DND-41 (cell line): Measurements from ENCODE around the gene CARF.

Experiments
- ATAC-seq: fragments of 200-7000 bp; cut with Tn5 transposase; 3 replicates; pipeline ENCODE4 v1.9.1; 2021; ENCODE audit warnings: low read depth; ENCODE audit not compliant: insufficient read depth
- DNase-seq: peaks from one replicate; pipeline ENCODE4 v3.0.0-alpha.2; 2020
- H2AFZ ChIP-seq: 2 replicates; pipeline ENCODE4 v1.6.0; 2012; ENCODE audit warnings: low read depth, low read length
- H3K27ac ChIP-seq: 2 replicates; pipeline ENCODE4 v1.5.1; 2012; ENCODE audit warnings: low read length, inconsistent platforms
- H3K27me3 ChIP-seq: fragments of 200-600 bp; sonication (generic); 2 replicates; pipeline ENCODE4 v1.6.0; 2012; ENCODE audit warnings: low read length, mild to moderate bottlenecking, inconsistent platforms; ENCODE audit not compliant: insufficient read depth, poor library complexity
- H3K36me3 ChIP-seq: 2 replicates; pipeline ENCODE4 v1.5.1; 2012; ENCODE audit warnings: low read length, inconsistent platforms; ENCODE audit not compliant: insufficient read depth
- H3K4me1 ChIP-seq: 2 replicates; pipeline ENCODE4 v1.5.1; 2012; ENCODE audit warnings: mild to moderate bottlenecking, low read length; ENCODE audit not compliant: insufficient read depth
- H3K4me2 ChIP-seq: 2 replicates; pipeline ENCODE4 v1.6.0; 2012; ENCODE audit warnings: mild to moderate bottlenecking, moderate library complexity, low read length, inconsistent platforms; ENCODE audit not compliant: insufficient read depth
- H3K4me3 ChIP-seq, 2 experiments: fragments of 200-600 bp in 1 of 2; shearing (Covaris generic) in 1 of 2; 2 replicates each; pipeline ENCODE4 v1.5.1; 2012 to 2016; ENCODE audit warnings: inconsistent platforms in 2 of 2, low read length in 2 of 2, mild to moderate bottlenecking in 2 of 2, low read depth in 1 of 2, moderate library complexity in 1 of 2
- H3K79me2 ChIP-seq: 2 replicates; pipeline ENCODE4 v1.6.0; 2012; ENCODE audit warnings: low read length, inconsistent platforms; ENCODE audit not compliant: insufficient read depth
- H3K9ac ChIP-seq: 2 replicates; pipeline ENCODE4 v1.6.0; 2012; ENCODE audit warnings: low read depth, mild to moderate bottlenecking, inconsistent platforms, low read length, moderate library complexity
- H3K9me3 ChIP-seq: 2 replicates; pipeline ENCODE4 v1.5.1; 2012; ENCODE audit warnings: low read length, moderate library complexity, mild to moderate bottlenecking, inconsistent platforms; ENCODE audit not compliant: insufficient read depth, severe bottlenecking
- H4K20me1 ChIP-seq: 2 replicates; pipeline ENCODE4 v1.6.0; 2012; ENCODE audit warnings: low read length; ENCODE audit not compliant: insufficient read depth
- CTCF ChIP-seq: IDR thresholded peaks from 2 replicates; pipeline ENCODE4 v1.5.1; 2012; ENCODE audit warnings: borderline replicate concordance, low read length, moderate library complexity, mild to moderate bottlenecking; ENCODE audit not compliant: poor library complexity, severe bottlenecking; ENCODE audit errors: extremely low read depth
- EZH2 ChIP-seq: IDR thresholded peaks from 3 replicates; pipeline ENCODE4 v1.6.1; 2012; ENCODE audit warnings: borderline replicate concordance, low read depth, mild to moderate bottlenecking, moderate library complexity, low read length, inconsistent platforms; ENCODE audit not compliant: severe bottlenecking

CARF gene

GRCh38 chr2:202911512-202912341, at the start of gene CARF, which contains the start of gene WDR12:
TSS of gene CARF (plus strand) at chr2:202912275. CDS start at chr2:202941903, 29,628 bp downstream.
TSS of gene WDR12 (minus strand) at chr2:202911673. CDS start at chr2:202911476, 197 bp downstream.
- Histone ChIP-seq H3K36me3 (no peaks in the 10 kb centered on the region; the same call in 1 of the 2 replicates), H3K4me1 (peaks cover 36% of the 10 kb centered on the region), H3K79me2 (peaks cover 53% of the 10 kb centered on the region), H3K27ac (peak within 1 kb of the TSS; percentile 98), H3K9me3 (no peaks in the 10 kb centered on the region), H4K20me1 (peaks cover 3% of the 10 kb centered on the region; the same call in 1 of the 2 replicates), H3K4me2 (peak within 1 kb of the TSS; percentile 76), H3K9ac (peak within 1 kb of the TSS; percentile 78), H3K27me3 (no peaks in the 10 kb centered on the region), H2AFZ (peak within 1 kb of the TSS; percentile 74), H3K4me3 (peak within 1 kb of the TSS; percentile 68 to 83)
- TF ChIP-seq CTCF (no peak), EZH2 (no peak)
- peak; percentile 93 for DNase-seq
- ATAC-seq, result peak; percentile 82

GRCh38 chr2:202870431-202871299, 41.4 kb upstream of the CARF start:
- ATAC-seq (peak; percentile 81), DNase-seq (peak; percentile 72)
- peaks cover 7% of the 10 kb centered on the region for H3K27me3 ChIP-seq
- peak overlapping the region; percentile 38 for H3K27ac ChIP-seq
- peak overlapping the region; percentile 95 for H2AFZ ChIP-seq
- H3K4me1 ChIP-seq, result peaks cover 17% of the 10 kb centered on the region
- H3K36me3 ChIP-seq, result no peaks in the 10 kb centered on the region
- peak overlapping the region; percentile 66 for H3K9ac ChIP-seq
- no peaks in the 10 kb centered on the region for H3K79me2 ChIP-seq
- H4K20me1 ChIP-seq, result no peaks in the 10 kb centered on the region
- no peaks in the 10 kb centered on the region for H3K9me3 ChIP-seq
- H3K4me3 ChIP-seq, result peak overlapping the region; percentile 45 to 89
- peak overlapping the region; percentile 99 for H3K4me2 ChIP-seq
- TF ChIP-seq EZH2 (no peak), CTCF (peak; percentile 92)

GRCh38 chr2:202871300-202872141, 40.6 kb upstream of the CARF start, which contains the start of gene ICA1L:
TSS of gene ICA1L (minus strand) at chr2:202871766. CDS start at chr2:202829009, 42,757 bp downstream.
- Histone ChIP-seq H3K9ac (peak within 1 kb of the TSS; percentile 66), H3K79me2 (no peaks in the 10 kb centered on the region), H3K27ac (peak within 1 kb of the TSS; percentile 38), H3K4me2 (peak within 1 kb of the TSS; percentile 99), H3K4me3 (peak within 1 kb of the TSS; percentile 45 to 89), H3K27me3 (peaks cover 7% of the 10 kb centered on the region), H4K20me1 (no peaks in the 10 kb centered on the region), H3K36me3 (no peaks in the 10 kb centered on the region), H3K4me1 (peaks cover 17% of the 10 kb centered on the region), H3K9me3 (no peaks in the 10 kb centered on the region), H2AFZ (peak within 1 kb of the TSS; percentile 95)
- DNase-seq (peak; percentile 64), ATAC-seq (peak; percentile 66)
- no peak for TF ChIP-seq CTCF
- TF ChIP-seq EZH2, result peak; percentile 66
